OCI-M2 (cell line): ENCODE measurements around the gene SH3BGRL3.
"Not testable (repeated sequence)": the region's sequence is repeated elsewhere in the genome, so short reads cannot be mapped to it uniquely, and the experiment has no call there.

Experiments used
- DNase-seq: peaks from one replicate; lab custom pipeline; 2025; ENCODE audit not compliant: unreplicated experiment; lab: John Stamatoyannopoulos, UW

SH3BGRL3 gene

DNA sequence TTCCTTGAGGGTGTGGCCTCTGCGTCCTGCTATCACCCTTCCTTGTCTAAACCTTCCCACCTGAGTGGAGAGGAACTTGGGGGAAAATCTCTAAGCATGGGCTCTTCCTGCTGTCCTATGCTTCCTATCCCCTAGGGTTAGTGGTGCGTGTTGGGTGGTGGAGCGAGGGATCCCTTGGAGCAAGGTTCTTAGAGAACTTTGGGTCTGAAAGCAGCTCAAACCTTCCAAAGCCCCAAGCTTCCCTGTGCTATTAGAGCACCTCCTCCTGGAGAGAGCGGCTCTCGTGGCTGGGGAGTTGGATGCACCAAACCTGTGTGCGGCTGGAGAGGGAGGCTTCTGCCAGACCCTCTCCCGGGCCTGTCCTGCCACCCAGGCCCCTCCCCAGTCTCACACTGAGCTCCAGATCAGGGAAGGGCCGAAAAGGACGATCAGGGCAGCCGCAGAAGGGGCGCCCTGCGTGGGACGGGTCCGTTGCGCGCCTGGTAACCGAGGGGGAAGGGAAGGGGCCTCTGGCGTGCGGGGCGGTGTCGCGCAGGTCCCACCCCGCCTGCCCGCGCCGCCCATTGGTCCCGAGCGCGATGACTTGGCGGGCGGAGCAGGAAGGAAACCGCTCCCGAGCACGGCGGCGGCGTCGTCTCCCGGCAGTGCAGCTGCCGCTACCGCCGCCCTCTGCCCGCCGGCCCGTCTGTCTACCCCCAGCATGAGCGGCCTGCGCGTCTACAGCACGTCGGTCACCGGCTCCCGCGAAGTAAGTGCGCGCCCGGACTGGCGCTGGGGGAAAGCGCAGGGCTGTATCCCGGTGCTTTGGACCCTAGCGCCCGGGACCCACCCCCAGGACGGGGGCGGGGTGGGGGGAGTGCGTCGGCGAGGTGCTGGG lies at the start of gene SH3BGRL3:
TSS of gene SH3BGRL3 (plus strand) at position 631 of the 877 bp plus-strand sequence. CDS start at position 701, 70 bp downstream.
- DNase-seq, result no peak

DNA sequence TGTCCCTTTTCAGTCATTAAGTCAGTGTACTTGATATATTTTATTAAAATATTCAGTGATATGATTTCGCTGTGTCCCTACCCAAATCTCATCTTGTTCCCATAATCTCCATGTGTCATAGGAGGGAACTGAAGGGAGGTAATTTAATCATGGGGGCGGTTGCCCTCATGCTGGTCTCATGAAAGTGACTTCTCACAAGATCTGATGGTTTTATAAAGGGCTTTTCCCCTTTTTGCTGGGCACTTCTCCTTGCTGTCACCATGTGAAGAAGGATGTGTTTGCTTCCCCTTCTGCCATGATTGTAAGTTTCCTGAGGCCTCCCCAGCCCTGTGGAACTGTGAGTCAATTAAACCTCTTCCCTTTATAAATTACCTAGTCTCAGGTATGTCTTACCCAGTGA lies 49.2 kb upstream of the SH3BGRL3 start:
- DNase-seq, result not testable (repeated sequence)

GRCh38 chr1:26233903-26234643 lies 45.8 kb upstream of the SH3BGRL3 start, which contains the start of gene CEP85:
CEP85 (plus strand) TSS chr1:26234200; CDS start chr1:26239784, 5,584 bp downstream.
- peak; percentile 90 for DNase-seq

DNA sequence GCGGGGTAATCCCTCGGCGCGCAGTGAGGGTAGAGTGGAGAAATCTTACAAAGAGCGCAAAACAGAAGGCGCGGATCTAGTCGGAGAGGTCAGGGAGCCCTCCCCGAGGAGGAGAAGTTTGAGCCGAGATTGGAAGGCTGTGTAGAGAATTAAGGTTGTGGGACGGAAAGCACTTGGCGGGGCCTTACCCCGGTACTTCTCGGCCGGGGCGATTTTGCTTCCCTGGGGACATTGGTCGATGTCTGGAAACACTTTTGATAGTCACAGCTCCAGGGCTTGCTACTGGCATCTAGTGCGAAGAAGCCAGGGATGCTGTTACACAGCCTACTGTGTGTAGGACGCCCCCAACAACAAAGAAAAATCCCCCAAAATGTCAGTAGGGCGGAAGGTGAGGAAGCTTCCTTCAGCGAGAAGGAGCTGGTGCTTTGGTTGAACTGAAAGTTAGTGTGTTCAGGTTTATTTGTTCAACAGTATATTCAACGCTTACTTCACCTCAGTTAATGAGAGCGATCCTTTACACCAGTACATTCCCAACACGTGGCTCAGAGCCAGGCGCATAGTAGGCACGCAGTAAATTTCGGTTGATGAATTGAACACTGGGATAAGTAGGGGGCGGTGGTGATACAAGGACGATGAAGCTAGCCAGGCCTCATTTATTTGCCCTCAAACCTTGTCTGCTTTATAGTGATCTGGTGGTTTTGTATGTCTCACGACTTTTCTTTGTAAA lies 45.1 kb upstream of the SH3BGRL3 start:
- no peak for DNase-seq

DNA sequence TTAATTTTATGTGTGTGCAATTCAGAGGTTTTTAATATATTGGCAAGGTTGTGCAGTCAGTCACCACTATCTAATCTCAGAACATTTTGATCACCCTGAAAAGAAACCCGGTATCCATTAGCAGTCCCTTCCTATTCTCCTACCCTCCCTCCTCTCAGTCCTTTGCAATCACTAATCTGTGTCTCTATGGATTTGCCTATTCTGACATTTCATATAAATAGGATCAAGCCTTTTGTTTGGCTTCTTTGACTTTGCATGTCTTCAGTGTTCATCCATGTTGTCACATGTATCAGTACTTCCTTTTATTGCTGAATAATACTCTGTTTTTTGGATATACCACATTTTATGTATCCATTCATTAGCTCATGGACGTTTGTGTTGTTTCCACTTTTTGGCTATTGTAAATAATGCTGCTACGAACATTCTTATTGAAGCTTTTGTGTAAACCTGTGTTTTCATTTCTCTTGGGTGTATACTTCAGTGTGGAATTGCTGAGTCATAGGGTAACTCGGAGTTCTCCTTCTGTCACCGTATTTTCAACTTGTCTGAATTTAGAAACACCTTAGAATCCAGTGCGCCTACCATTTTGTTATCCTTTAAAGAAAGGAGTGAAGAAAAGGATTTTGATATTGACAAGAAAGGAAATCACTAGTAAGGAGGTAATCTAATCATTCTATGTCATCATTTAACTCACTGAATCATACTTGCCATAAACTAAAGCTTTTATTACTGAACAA lies 42.5 kb upstream of the SH3BGRL3 start:
- no peak for DNase-seq

DNA sequence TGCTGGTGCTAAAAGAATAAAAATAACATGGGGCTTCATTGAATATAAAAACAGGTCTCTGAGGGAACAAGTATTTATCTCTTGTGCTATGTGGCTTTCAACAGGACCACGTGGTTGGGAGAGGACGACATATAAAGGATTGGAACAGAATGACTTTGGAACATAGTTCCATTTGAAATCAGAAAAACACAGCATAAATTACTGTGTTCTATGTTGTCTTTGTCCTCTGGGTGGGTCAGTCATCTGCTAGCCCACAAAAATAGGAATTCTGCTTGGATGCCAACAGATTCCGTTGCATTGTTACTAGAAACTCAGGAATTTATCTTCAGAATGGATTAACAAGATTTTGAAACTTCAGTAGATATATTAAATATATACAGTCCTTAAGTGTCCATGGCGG lies 40.0 kb upstream of the SH3BGRL3 start:
- DNase-seq, result no peak

- no peak for DNase-seq
Observed at GRCh38 chr1:26252718-26253117, 27.2 kb upstream of the SH3BGRL3 start.

DNA sequence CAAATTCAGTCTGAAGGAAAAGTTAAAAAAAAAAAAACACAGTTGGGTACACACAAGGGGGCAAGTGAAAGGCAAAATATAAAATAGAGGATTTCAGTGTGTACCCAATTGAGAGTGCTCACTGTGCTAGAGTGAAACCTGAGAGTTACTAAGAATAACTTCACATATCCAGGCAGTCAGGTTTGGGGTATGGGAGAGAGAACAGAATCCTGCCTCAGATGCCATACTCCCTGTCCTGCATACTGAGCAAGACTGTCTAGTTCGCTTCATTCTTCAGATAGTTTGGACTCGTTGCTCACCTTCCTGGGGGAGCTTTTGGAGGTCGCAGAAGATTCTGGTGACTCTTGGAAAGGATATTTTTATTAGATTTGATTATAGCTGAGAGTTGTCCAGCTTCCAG lies 25.5 kb upstream of the SH3BGRL3 start:
- DNase-seq, result no peak

DNA sequence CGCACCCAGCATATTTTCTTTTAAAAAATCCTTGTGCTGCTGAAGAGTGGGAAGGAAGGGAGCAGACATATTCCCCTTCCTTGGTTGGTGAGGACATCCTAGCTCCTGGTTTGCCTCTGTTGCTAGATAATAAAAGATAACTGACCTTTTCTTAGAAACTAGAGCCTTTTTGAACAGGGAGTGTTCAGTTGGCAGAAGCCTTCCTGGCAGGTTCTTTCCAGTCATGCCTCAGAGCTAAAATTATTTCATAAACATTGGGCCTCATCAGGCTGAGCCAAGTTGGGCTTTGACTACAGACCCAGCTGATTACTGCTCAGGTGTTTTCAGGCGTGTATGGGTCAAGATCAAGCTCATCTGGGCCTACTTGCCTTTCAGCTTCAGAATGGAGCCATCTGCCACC lies 22.7 kb upstream of the SH3BGRL3 start:
- DNase-seq, result no peak

- DNase-seq, result no peak
Observed at GRCh38 chr1:26259005-26259404, 20.9 kb upstream of the SH3BGRL3 start.

- DNase-seq, result no peak
Observed at GRCh38 chr1:26259578-26259977, 20.3 kb upstream of the SH3BGRL3 start.

DNA sequence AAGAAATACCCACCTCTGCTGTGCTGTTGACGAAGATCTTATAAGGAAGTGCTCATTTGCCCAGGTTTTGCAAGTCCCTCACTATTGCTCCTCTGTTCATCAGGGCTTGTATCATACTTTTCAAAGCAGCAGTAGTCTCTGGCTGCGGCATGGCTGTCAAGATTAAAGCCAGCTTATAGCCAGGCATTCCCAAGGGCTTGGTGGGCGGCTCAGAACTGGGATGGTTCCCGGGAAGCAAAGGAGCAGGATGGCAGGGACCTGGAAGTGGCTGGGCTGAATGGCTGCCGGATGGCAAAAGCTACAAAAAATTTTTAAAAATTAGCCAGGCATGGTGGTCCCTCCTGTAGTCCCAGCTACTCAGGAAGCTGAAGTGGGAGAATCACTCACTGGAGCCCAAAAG lies 16.7 kb upstream of the SH3BGRL3 start:
- DNase-seq, result no peak

GRCh38 chr1:26265405-26265804 lies 14.5 kb upstream of the SH3BGRL3 start:
- no peak for DNase-seq

DNA sequence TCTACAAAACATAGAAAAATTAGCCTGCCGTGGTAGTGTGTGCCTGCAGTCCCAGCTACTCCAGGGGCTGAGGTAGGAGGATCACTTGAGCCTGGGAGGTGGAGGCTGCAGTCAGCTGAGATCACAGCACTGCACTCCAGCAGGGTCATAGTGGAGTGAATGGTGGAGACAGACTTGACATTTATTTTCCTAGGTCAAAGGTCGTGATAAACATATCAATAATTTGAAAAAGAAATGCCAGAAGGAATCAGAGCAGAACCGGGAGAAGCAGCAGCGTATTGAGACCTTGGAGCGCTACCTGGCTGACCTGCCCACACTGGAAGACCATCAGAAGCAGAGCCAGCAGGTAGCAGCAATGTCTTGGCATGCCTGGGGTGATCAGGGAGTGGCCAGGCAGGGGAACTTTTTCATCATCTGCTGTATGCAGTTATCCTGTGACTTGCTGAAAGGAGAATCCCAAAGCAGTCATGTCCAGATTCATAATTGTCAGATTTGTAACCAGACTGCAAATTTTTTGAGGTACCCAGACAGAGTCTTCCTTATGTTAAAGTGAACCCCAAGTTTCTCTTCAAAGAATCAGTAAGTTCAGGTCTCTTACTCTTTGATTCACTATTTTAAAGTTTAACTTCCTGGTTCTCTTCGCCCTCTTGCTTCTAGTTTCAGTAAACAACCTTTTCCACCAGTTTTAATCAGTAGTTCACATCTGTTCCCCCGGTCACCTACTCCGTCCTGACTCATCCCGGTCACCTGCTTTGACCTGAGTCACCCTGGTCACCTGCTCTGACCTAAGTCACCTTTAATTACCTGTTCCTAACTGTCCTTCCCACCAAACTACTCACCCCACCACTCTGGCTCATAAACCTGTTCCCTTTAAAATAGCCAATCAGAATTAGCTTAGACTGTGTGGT lies 11.3 kb upstream of the SH3BGRL3 start:
- no peak for DNase-seq

DNA sequence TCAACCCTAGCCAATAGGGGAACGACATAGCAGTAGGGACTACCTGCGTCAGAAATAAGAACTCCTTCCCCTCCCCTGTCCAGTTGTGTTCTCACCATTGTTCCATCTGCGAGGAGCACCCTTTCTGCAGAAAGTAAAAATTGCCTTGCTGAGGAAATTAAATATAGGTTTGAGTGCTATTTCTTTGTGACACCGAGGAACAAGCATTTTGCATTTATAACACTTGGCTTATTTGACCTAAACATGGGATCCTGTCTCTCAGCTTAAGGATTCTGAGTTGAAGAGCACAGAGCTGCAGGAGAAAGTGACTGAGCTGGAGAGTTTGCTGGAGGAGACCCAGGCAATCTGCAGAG lies 10.7 kb upstream of the SH3BGRL3 start:
- DNase-seq, result no peak

DNA sequence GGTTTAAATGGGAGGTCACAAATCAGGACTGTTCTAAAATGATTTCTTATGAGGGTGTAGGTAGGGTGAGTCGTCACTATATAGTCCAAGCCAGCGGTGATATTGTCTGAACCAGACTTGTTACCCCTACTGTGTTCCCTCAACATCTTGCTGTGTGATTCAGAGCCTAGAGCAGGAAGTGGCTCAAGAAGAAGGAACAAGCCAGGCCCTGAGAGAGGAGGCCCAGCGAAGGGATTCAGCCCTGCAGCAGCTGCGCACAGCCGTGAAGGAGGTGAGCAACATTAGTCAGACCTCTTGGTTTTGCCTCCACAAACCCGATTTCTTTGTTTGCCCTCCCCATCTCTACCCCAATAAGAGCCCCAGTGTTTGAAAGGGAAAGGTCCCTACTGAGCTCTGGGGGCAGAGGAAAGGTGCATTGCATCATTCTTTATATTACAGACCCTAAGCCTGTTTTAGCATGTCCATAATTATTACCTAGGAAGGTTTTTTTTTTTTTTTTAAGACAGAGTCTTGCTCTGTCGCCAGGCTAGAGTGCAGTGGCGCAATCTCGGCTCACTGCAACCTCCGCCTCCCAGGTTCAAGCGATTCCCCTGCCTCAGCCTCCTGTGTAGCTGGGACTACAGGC lies 5.0 kb upstream of the SH3BGRL3 start:
- no peak for DNase-seq

GRCh38 chr1:26275580-26276431 lies 4.1 kb upstream of the SH3BGRL3 start:
- peak; percentile 61 for DNase-seq

DNA sequence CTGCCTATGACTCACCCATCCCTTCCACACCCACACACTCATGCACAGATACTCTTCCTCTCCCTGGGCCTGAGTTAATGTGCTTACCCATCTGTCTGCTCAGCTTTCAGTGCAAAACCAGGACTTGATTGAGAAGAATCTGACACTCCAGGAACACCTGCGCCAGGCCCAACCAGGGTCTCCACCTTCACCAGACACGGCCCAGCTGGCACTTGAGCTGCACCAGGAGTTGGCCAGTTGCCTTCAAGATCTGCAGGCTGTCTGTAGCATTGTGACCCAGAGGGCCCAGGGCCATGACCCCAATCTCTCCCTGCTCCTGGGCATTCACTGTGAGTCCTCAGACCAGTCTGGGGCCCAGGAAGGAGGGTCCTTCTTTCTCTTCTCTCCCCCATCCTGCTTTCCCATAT lies 3.5 kb upstream of the SH3BGRL3 start:
- DNase-seq, result no peak
